ENCODE data around the gene KRTAP17-1. TPM values are rescaled to one million over a fixed set of nuclear protein-coding genes. Genes with fewer than 3 reads are reported as not detected.

The KRTAP17-1 gene
- total and polyA plus RNA-seq, 12 donors: not detected

DNA sequence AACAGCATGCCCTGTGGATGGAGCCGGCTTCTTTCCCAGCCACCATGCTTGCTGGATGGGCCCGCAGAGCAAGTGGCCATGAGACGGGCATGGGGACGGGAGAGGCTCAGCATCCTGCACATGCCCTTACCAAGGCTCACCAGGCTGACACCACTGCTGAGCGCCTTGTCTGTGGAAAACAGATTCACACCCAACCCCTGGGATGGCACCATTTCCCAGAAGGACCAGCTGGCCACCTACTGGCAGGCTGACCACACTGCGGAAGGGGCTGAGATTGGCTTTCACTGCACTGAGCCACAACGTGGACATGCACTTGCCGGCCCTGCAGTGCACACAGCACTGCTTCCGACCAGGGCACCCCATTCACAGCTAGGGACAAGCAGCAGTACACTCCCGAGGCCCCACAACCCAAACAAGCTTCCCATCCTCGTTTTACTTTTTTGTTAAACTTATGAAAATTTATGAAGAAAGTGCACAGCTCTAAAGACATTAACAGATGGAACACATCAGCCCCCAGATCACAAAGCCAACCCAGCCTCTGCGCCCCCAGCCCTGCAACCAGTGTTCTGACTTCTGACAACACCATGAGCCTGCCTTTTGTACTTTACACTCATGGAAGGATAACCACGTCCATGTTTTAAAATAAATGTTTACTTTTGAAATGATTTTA is 13.9 kb upstream of the KRTAP17-1 start:
- Histone ChIP-seq H3K36me3 (replicated peaks in 1 of 2) (no peaks in the 10 kb centered on the region), H3K4me1 (replicated peaks in 1 of 2) (no peaks in the 10 kb centered on the region), H3K27ac (no peak overlapping the region), H3K27me3 (no peaks in the 10 kb centered on the region), H3K9me3 (replicated peaks in 1 of 3) (no peaks in the 10 kb centered on the region), H3K4me3 (no peak overlapping the region)
- TF ChIP-seq, protein P1, sequence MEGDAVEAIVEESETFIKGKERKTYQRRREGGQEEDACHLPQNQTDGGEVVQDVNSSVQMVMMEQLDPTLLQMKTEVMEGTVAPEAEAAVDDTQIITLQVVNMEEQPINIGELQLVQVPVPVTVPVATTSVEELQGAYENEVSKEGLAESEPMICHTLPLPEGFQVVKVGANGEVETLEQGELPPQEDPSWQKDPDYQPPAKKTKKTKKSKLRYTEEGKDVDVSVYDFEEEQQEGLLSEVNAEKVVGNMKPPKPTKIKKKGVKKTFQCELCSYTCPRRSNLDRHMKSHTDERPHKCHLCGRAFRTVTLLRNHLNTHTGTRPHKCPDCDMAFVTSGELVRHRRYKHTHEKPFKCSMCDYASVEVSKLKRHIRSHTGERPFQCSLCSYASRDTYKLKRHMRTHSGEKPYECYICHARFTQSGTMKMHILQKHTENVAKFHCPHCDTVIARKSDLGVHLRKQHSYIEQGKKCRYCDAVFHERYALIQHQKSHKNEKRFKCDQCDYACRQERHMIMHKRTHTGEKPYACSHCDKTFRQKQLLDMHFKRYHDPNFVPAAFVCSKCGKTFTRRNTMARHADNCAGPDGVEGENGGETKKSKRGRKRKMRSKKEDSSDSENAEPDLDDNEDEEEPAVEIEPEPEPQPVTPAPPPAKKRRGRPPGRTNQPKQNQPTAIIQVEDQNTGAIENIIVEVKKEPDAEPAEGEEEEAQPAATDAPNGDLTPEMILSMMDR (IDR thresholded peaks at IDR 0.05): peak; percentile 36 to 62 (median 58)
- no peak for TF ChIP-seq POLR2A (IDR thresholded peaks at IDR 0.05)
- peak; percentile 29 to 73 (median 46) for DNase-seq
- intact Hi-C loops (cut with DNase I): loop anchor here in 1 of 2 donors (10.0 kb wide), 2 partner anchors 325 to 425 kb away; no protein-coding TSS in a partner anchor
- WGBS, 4 donors: 24 to 54% (median 52%) methylated on average over 7 to 13 of the region's 13 CpGs

GRCh38 chr17:41328207-41328606 is 12.7 kb upstream of the KRTAP17-1 start:
- WGBS, 4 donors: 80 to 100% (median 87%) methylated on average over 2 to 7 of the region's 7 CpGs
- DNase-seq: no peak
- Histone ChIP-seq H3K27ac (no peak overlapping the region), H3K27me3 (no peaks in the 10 kb centered on the region), H3K36me3 (replicated peaks in 1 of 2) (no peaks in the 10 kb centered on the region), H3K9me3 (replicated peaks in 1 of 3) (no peaks in the 10 kb centered on the region), H3K4me3 (no peak overlapping the region), H3K4me1 (replicated peaks in 1 of 2) (no peaks in the 10 kb centered on the region)
- intact Hi-C loops (cut with DNase I): loop anchor here in 1 of 2 donors (10.0 kb wide), 2 partner anchors 327 to 423 kb away; no protein-coding TSS in a partner anchor
- TF ChIP-seq, protein P1 (IDR thresholded peaks at IDR 0.05): no peak
- TF ChIP-seq POLR2A (IDR thresholded peaks at IDR 0.05): no peak

DNA sequence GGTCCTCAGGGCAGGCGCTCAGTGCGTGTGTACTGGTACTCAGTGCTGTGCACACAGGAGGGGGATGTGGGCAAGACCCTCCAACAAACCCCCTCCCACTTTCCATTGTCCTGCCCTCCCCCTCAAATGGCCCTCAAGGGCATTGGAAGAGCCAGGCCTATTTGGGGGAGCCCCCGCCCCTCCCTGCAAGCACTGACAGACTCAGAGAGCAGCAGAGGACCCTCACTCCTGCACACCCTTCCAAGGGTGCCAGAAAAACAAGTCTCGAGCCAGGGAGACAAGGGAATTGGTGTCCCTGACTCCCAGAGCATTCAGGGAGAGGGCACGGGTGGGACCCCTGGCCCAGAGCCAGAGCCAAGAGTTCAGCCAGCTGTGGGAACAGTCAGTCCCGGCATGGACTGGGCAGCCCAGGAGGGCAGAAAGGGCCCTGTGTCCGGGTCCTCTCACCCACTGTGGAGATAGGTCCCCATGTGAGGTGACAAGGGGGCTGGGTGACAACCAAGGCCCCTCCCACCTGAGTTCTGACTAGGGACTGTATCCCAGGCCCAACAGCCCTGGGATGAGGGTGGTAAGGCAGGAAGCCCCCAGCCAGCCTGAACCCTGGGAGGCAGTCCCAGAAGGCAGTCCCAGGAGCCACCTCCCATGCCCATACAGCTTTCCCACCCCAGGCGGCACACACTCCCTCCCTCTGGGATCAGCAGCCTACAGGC is 12.1 kb upstream of the KRTAP17-1 start:
- Histone ChIP-seq H3K4me3 (no peak overlapping the region), H3K36me3 (replicated peaks in 1 of 2) (no peaks in the 10 kb centered on the region), H3K27me3 (no peaks in the 10 kb centered on the region), H3K27ac (no peak overlapping the region), H3K4me1 (replicated peaks in 1 of 2) (no peaks in the 10 kb centered on the region), H3K9me3 (replicated peaks in 1 of 3) (no peaks in the 10 kb centered on the region)
- intact Hi-C loops (cut with DNase I): loop anchor here in 1 of 2 donors (10.0 kb wide), 2 partner anchors 327 to 423 kb away; no protein-coding TSS in a partner anchor
- DNase-seq: no peak
- TF ChIP-seq POLR2A (IDR thresholded peaks at IDR 0.05): no peak
- TF ChIP-seq, protein P1 (IDR thresholded peaks at IDR 0.05): no peak
- 78 to 95% (median 87%) methylated on average over 4 to 8 of the region's 8 CpGs for WGBS, 4 donors

All from adrenal gland (tissue), 12 donors.